SK-N-SH treated with all-trans-retinoic acid at 6 μM for 48 hours (cell line): ENCODE measurements around the gene CCDC188.

Experiments used
- ATAC-seq: fragments of 200-7000 bp; cut with Tn5 transposase; 3 replicates; pipeline ENCODE4 v1.9.1; 2020; ENCODE audit warnings: mild to moderate bottlenecking, moderate library complexity
- ARNTL ChIP-seq: fragments of 450-650 bp; formaldehyde crosslinking; IDR thresholded peaks from 2 replicates; pipeline ENCODE4 v1.5.0; 2020; ENCODE audit warnings: low read depth, mild to moderate bottlenecking, moderate library complexity, borderline replicate concordance
- BACH2 ChIP-seq: fragments of 250-450 bp; sonication (Bioruptor Pico); IDR thresholded peaks from 2 replicates; pipeline ENCODE4 v1.9.0; 2021; ENCODE audit warnings: mild to moderate bottlenecking, borderline replicate concordance
- CREB5 ChIP-seq: fragments of 250-450 bp; sonication (Bioruptor Pico); IDR thresholded peaks from 2 replicates; pipeline ENCODE4 v1.5.1; 2020; ENCODE audit warnings: low read depth, mild to moderate bottlenecking, moderate library complexity
- CSDC2 ChIP-seq: fragments of 250-450 bp; sonication (Bioruptor Pico); IDR thresholded peaks from 2 replicates; pipeline ENCODE4 v1.5.0; 2020; ENCODE audit warnings: mild to moderate bottlenecking, moderate library complexity
- CSRNP3 ChIP-seq: fragments of 250-450 bp; sonication (Bioruptor Pico); IDR thresholded peaks from 2 replicates; pipeline ENCODE4 v1.5.1; 2021; ENCODE audit warnings: mild to moderate bottlenecking, moderate library complexity
- ESRRG ChIP-seq: fragments of 250-450 bp; sonication (Bioruptor Pico); IDR thresholded peaks from 2 replicates; pipeline ENCODE4 v1.6.1; 2021; ENCODE audit warnings: mild to moderate bottlenecking
- OSR1 ChIP-seq: fragments of 250-450 bp; sonication (Bioruptor Pico); IDR thresholded peaks from 2 replicates; pipeline ENCODE4 v1.8.0; 2022; ENCODE audit warnings: moderate library complexity, mild to moderate bottlenecking, inconsistent platforms
- POU6F1 ChIP-seq: fragments of 250-450 bp; sonication (Bioruptor Pico); IDR thresholded peaks from 2 replicates; pipeline ENCODE4 v1.8.0; 2021; ENCODE audit warnings: low read depth, mild to moderate bottlenecking, moderate library complexity, borderline replicate concordance
- PPARA ChIP-seq: fragments of 250-450 bp; sonication (Bioruptor Pico); IDR thresholded peaks from 2 replicates; pipeline ENCODE4 v1.5.0; 2020; ENCODE audit warnings: mild to moderate bottlenecking, borderline replicate concordance
- RARB ChIP-seq: fragments of 250-450 bp; sonication (Bioruptor Pico); IDR thresholded peaks from 2 replicates; pipeline ENCODE4 v1.8.0; 2021; ENCODE audit warnings: mild to moderate bottlenecking, moderate library complexity
- SNAI2 ChIP-seq: fragments of 250-450 bp; sonication (Bioruptor Pico); IDR thresholded peaks from 2 replicates; pipeline ENCODE4 v1.5.0; 2020; ENCODE audit warnings: mild to moderate bottlenecking, moderate library complexity
- TCF4 ChIP-seq: fragments of 250-450 bp; sonication (Bioruptor Pico); IDR thresholded peaks from 2 replicates; pipeline ENCODE4 v1.8.0; 2021; ENCODE audit warnings: mild to moderate bottlenecking, moderate library complexity, borderline replicate concordance
- TSHZ2 ChIP-seq: fragments of 250-450 bp; sonication (Bioruptor Pico); IDR thresholded peaks from 2 replicates; pipeline ENCODE4 v1.5.0; 2020; ENCODE audit warnings: mild to moderate bottlenecking, moderate library complexity
- ZC3H10 ChIP-seq: fragments of 250-450 bp; sonication (Bioruptor Pico); IDR thresholded peaks from 2 replicates; pipeline ENCODE4 v1.5.1; 2021; ENCODE audit warnings: mild to moderate bottlenecking, moderate library complexity
- ZFP3 ChIP-seq: fragments of 250-450 bp; sonication (Bioruptor Pico); IDR thresholded peaks from 2 replicates; pipeline ENCODE4 v1.5.0; 2020; ENCODE audit warnings: mild to moderate bottlenecking, moderate library complexity
- ZFP30 ChIP-seq: fragments of 450-650 bp; formaldehyde crosslinking; IDR thresholded peaks from 2 replicates; pipeline ENCODE4 v1.5.0; 2022; ENCODE audit warnings: mild to moderate bottlenecking, moderate library complexity
- ZNF565 ChIP-seq: fragments of 450-650 bp; formaldehyde crosslinking; conservative IDR thresholded peaks from 2 replicates; pipeline ENCODE4 v1.5.0; 2020; ENCODE audit warnings: low read depth, mild to moderate bottlenecking, moderate library complexity
- ZNF8 ChIP-seq: fragments of 450-650 bp; formaldehyde crosslinking; IDR thresholded peaks from 2 replicates; pipeline ENCODE4 v1.5.0; 2020; ENCODE audit warnings: mild to moderate bottlenecking, moderate library complexity

The CCDC188 gene

GRCh38 chr22:20199413-20199842, 48.6 kb upstream of the CCDC188 start:
- TF ChIP-seq CSDC2, result no peak
- TF ChIP-seq ZC3H10 (CRISPR knock-in tag), result no peak
- TF ChIP-seq POU6F1 (CRISPR knock-in tag), result no peak
- no peak for TF ChIP-seq ZNF8 (CRISPR knock-in tag)
- no peak for TF ChIP-seq ESRRG (CRISPR knock-in tag)
- no peak for TF ChIP-seq TCF4 (CRISPR knock-in tag)
- no peak for TF ChIP-seq ZNF565 (CRISPR knock-in tag)
- no peak for TF ChIP-seq RARB (CRISPR knock-in tag)
- no peak for TF ChIP-seq OSR1 (CRISPR knock-in tag)
- TF ChIP-seq ZFP3 (CRISPR knock-in tag), result no peak
- ATAC-seq, result no peak

GRCh38 chr22:20198557-20199319, 47.9 kb upstream of the CCDC188 start:
- TF ChIP-seq POU6F1 (CRISPR knock-in tag), result no peak
- ATAC-seq, result no peak

GRCh38 chr22:20197407-20198030, 46.7 kb upstream of the CCDC188 start:
- TF ChIP-seq ZFP3 (CRISPR knock-in tag) (no peak), ZFP30 (no peak), POU6F1 (CRISPR knock-in tag) (no peak), RARB (CRISPR knock-in tag) (no peak), CREB5 (CRISPR knock-in tag) (no peak)
- ATAC-seq, result no peak

- no peak for TF ChIP-seq RARB (CRISPR knock-in tag)
- TF ChIP-seq SNAI2 (CRISPR knock-in tag), result no peak
- no peak for TF ChIP-seq PPARA (CRISPR knock-in tag)
- TF ChIP-seq CREB5 (CRISPR knock-in tag), result no peak
- no peak for TF ChIP-seq CSDC2
- no peak for TF ChIP-seq ARNTL (CRISPR knock-in tag)
- no peak for TF ChIP-seq ZC3H10 (CRISPR knock-in tag)
- TF ChIP-seq TSHZ2 (CRISPR knock-in tag), result no peak
- no peak for TF ChIP-seq ZNF565 (CRISPR knock-in tag)
- TF ChIP-seq TCF4 (CRISPR knock-in tag), result no peak
- TF ChIP-seq BACH2, result no peak
- TF ChIP-seq CSRNP3 (CRISPR knock-in tag), result no peak
- TF ChIP-seq POU6F1 (CRISPR knock-in tag), result no peak
- ATAC-seq, result no peak
These were observed 45.4 kb upstream of the CCDC188 start for GRCh38 chr22:20196094-20196842.
